ENCODE data around the gene LARP6.

Gene LARP6

DNA sequence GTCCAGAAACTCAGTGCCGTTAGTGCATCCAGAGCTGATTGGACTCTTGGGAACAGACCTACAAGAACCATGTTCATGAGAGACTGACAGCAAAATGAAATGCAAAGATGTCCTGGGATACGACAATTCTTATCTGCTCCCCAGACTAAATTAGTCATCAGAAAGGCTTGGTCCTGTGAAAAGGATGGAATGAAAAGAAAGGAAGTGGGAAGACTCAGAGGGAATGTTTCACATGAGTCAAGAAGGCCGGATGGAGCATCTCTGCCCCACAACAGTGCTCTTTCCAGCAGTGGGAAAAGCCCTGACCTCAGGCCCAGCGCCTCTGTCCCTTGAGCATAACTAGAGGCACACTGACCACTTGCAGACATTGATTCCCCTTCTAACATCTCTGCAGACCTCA is 51.3 kb downstream of the LARP6 start:
- DNase-seq (ENCODE audit: low read depth) = no peak
- TF ChIP-seq, protein P1, sequence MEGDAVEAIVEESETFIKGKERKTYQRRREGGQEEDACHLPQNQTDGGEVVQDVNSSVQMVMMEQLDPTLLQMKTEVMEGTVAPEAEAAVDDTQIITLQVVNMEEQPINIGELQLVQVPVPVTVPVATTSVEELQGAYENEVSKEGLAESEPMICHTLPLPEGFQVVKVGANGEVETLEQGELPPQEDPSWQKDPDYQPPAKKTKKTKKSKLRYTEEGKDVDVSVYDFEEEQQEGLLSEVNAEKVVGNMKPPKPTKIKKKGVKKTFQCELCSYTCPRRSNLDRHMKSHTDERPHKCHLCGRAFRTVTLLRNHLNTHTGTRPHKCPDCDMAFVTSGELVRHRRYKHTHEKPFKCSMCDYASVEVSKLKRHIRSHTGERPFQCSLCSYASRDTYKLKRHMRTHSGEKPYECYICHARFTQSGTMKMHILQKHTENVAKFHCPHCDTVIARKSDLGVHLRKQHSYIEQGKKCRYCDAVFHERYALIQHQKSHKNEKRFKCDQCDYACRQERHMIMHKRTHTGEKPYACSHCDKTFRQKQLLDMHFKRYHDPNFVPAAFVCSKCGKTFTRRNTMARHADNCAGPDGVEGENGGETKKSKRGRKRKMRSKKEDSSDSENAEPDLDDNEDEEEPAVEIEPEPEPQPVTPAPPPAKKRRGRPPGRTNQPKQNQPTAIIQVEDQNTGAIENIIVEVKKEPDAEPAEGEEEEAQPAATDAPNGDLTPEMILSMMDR (IDR thresholded peaks at IDR 0.05; ENCODE audit: insufficient read depth, low read depth, low read length, missing control alignments) = no peak
- no peak overlapping the region for H3K4me3 ChIP-seq (ENCODE audit: low read depth, low read length)

DNA sequence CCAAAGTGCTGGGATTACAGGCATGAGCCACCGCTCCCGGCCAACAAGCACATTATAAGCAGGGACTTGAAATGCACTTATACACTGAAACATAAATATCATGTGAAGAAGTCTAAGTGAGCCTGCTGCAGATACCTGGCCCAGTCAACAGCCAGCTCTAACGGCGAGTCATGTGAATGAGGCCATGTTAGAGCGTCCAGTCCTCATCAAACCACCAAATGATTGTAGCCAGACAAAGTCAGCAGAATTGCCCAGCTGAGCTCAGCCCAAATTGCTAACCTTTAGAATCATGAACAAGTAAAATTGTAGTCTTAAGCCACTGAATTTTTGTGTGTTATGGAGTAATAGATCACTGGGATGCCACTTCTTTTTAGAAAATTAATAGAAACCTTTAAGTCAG is 52.8 kb downstream of the LARP6 start:
- TF ChIP-seq, protein P1 (IDR thresholded peaks at IDR 0.05; ENCODE audit: insufficient read depth, low read depth, low read length, missing control alignments) = no peak
- no peak for DNase-seq (ENCODE audit: low read depth)
- H3K4me3 ChIP-seq (ENCODE audit: low read depth, low read length) = no peak overlapping the region

DNA sequence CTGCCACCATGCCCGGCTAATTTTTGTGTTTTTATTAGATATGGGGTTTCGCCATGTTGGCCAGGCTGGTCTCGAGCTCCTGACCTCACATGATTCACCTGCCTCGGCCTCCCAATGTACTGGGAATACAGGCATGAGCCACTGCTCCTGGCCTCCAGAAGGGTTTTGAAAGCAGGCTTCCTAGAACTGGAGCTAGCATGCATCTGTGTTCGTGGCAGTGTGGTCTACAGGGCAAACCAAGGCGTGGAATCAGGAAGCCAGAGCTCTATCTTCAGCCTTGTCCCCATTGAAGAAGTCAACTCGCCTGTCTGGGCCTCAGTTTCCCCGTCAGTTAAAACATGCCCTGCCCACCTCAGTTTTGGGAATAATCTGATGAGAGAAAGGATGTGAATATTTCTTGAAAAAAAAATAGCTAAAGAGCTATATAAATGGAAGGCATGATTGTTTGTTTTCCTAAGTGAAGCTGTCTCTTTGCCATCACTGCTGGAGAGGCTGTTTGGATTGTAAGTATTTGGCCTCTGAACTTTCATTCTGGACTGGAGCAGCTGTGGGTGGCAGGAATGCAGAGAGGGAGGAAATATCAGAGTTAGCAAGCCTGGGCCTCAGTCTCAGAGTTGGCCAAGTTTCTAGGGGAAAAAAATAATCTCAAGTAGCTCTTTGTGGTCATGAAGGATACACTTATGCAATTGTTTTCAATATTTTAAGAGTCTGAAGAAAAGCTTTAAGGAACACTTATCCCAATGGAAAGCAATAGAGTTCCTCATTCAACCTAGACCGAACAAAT is 54.1 kb downstream of the LARP6 start:
- no peak overlapping the region for H3K4me3 ChIP-seq (ENCODE audit: low read depth, low read length)

DNA sequence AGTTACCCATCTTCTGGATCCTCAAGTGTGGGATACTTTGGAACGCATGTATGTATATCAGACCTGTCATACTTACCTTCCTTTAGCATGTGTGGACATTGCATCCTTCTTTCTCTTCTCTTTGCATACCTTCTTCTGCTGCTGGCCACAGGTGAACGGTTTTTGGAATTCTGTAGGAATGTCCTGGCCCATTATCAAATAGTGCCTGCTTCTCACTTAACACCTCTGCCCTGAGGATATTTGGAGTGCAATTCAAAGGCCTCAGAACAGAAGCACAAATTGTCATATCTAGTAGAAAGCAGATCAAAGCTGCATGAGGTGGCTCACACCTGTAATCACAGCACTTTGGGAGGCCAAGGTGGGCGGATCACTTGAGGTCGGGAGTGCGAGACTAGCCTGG is 56.5 kb downstream of the LARP6 start:
- no peak for DNase-seq (ENCODE audit: low read depth)
- no peak overlapping the region for H3K4me3 ChIP-seq (ENCODE audit: low read depth, low read length)
- TF ChIP-seq, protein P1 (IDR thresholded peaks at IDR 0.05; ENCODE audit: insufficient read depth, low read depth, low read length, missing control alignments) = no peak

More for the DNA sequence above, 54.1 kb downstream of the LARP6 start:
- TF ChIP-seq, protein P1 (IDR thresholded peaks at IDR 0.05; ENCODE audit: insufficient read depth, low read depth, low read length, missing control alignments) = no peak
- no peak for DNase-seq (ENCODE audit: low read depth)

DNA sequence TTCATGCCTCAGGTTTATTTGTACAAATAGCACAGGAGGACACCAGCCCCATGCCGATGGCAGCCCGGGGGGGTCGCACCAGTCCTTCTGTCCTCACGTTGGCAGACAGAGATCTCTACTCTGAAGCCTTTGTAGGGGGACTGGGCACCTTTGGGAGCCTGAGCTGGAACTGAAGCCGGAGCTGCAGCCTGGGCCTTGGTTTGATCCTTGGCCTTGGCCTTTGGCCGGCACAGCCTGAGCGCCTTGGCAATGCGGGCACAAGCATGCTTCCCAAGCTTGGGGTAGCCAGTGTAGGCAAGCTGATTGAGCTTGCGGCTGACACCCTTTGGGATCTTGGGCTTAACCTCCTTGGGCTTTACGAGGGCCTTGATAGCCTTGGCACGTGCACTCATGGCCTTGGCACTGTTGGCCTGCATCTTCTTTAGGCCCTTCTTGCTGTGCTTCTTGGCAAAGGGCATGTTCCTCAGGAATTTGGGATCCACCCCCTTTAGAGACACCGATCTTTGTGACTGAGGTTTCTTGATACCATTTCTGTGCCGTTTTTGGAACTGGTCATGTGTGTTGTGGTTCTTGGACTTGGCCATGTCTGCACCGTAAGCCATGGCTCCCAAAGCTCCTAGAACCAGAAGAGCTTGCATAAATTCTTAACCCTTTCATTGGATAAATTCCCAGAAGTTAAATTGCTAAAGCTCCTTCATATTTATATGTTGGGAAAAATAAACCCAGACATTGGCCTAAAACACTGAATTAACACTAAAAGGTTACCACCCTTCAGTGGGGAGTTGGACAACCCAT is 57.2 kb downstream of the LARP6 start:
- TF ChIP-seq, protein P1 (IDR thresholded peaks at IDR 0.05; ENCODE audit: insufficient read depth, low read depth, low read length, missing control alignments) = no peak
- DNase-seq (ENCODE audit: low read depth) = no peak

DNA sequence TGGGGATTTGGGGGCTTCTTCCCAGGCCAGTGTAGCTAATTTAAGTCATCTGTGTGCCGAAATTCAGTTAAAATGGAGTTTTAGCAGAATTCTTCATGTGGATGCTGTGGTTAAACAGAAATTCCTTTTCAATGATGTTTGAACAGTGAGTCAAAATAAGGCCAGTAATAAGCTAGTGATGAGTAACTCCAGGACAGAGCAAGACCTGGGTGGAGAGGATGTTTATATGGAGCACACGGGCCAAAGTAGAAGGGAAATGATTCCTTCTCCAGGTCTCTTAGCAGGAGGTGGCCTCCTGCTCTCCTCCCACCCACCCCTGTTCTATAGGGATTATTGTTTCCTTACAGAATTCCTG is 58.7 kb downstream of the LARP6 start:
- no peak overlapping the region for H3K4me3 ChIP-seq (ENCODE audit: low read depth, low read length)
- no peak for DNase-seq (ENCODE audit: low read depth)
- TF ChIP-seq, protein P1 (IDR thresholded peaks at IDR 0.05; ENCODE audit: insufficient read depth, low read depth, low read length, missing control alignments) = no peak

More for the DNA sequence above, 57.2 kb downstream of the LARP6 start:
- no peak overlapping the region for H3K4me3 ChIP-seq (ENCODE audit: low read depth, low read length)

All from GM12865 (cell line).